ENCODE measurements around the gene MYL7. TPM values are rescaled to one million over a fixed set of nuclear protein-coding genes. Genes with fewer than 3 reads are reported as not detected.

The MYL7 gene
- total RNA-seq, 1 experiment from 2014 or later = not detected

DNA sequence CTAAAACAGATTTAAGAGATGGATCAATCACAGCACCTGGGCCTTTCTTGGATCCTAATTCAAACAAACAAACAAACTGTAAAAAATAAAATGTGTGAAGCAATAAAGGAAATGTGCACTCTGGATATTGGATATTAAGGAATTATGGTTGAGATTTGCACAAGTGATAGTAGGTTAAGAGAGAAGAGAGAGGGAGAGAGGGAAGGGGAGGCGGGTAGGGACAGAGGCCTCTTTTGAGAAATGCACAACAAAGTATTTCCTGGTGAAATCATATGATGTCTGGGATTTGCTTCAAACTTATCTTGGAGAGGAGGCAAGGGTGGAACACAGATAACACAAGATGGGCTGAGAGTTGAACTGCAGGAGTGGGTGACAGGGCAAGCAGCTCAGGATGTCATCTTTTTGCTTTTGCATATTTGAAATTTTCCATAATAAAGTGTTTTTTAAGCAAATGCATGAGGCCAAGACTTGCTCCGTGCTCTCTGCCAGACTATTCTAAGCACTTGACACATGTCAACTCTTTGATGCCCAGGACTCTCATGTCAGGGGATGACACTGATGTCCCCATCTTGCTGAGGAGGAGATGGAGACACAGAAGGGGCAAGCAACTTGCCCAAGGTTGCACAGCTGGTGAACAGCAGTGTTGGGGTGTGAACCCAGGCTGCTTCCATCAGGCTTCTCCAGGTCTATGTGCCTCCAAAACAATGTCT lies 46.1 kb downstream of the MYL7 start:
- TF ChIP-seq TCF7L2 (IDR thresholded peaks at IDR 0.05; ENCODE audit: low read depth, low read length) = 0 out of 2 replicates have a peak, but pooled peaks have one; percentile 23
- TF ChIP-seq SIN3A (IDR thresholded peaks at IDR 0.05; ENCODE audit: borderline replicate concordance, insufficient read depth, low read depth, low read length) = no peak
- H3K4me1 ChIP-seq (ENCODE audit: control insufficient read depth, insufficient read depth, low read length) = peaks cover 4% of the 10 kb centered on the region
- ChIA-PET CTCF (no interaction called here), POLR2A (no interaction called here)
- intact Hi-C loops (cut with micrococcal nuclease; ENCODE audit: unreplicated experiment) (no loop called here), in situ Hi-C loops (cut with HindIII; ENCODE audit: low pct_unique_long_range_greater_than_20kb, low sequenced_read_pairs) (no loop called here)
- no TSS peak for BruUV-seq (replicated peaks)
- H3K9me3 ChIP-seq (ENCODE audit: control insufficient read depth, insufficient read depth, low read depth, low read length) = no peaks in the 10 kb centered on the region
- H3K27me3 ChIP-seq (ENCODE audit: control insufficient read depth, insufficient read depth, low read length) = no peaks in the 10 kb centered on the region
- ATAC-seq = no peak
- no peaks in the 10 kb centered on the region for H3K36me3 ChIP-seq (ENCODE audit: control insufficient read depth, insufficient read depth, low read length)
- no peak for DNase-seq (ENCODE audit: low read depth, low spot score)
- no peak overlapping the region for H3K27ac ChIP-seq (ENCODE audit: low read length)
- H3K4me3 ChIP-seq (ENCODE audit: low read depth in 2 of 2, low read length in 2 of 2) = no peak overlapping the region

GRCh38 chr7:44094365-44094764 lies 46.8 kb downstream of the MYL7 start:
- no TSS peak for BruUV-seq (replicated peaks)
- Histone ChIP-seq H3K27ac (ENCODE audit: low read length) (no peak overlapping the region), H3K9me3 (ENCODE audit: control insufficient read depth, insufficient read depth, low read depth, low read length) (no peaks in the 10 kb centered on the region), H3K27me3 (ENCODE audit: control insufficient read depth, insufficient read depth, low read length) (no peaks in the 10 kb centered on the region), H3K4me3 (ENCODE audit: low read depth in 2 of 2, low read length in 2 of 2) (no peak overlapping the region), H3K4me1 (ENCODE audit: control insufficient read depth, insufficient read depth, low read length) (peaks cover 4% of the 10 kb centered on the region; the same call in 1 of the 2 replicates), H3K36me3 (ENCODE audit: control insufficient read depth, insufficient read depth, low read length) (no peaks in the 10 kb centered on the region)
- TF ChIP-seq SIN3A (IDR thresholded peaks at IDR 0.05; ENCODE audit: borderline replicate concordance, insufficient read depth, low read depth, low read length) (no peak), TCF7L2 (IDR thresholded peaks at IDR 0.05; ENCODE audit: low read depth, low read length) (no peak), POLR2AphosphoS5 (IDR thresholded peaks at IDR 0.05; ENCODE audit: low read depth, low read length) (no peak), CTCF (IDR thresholded peaks at IDR 0.05) (no peak)
- TF ChIP-seq, protein P1, sequence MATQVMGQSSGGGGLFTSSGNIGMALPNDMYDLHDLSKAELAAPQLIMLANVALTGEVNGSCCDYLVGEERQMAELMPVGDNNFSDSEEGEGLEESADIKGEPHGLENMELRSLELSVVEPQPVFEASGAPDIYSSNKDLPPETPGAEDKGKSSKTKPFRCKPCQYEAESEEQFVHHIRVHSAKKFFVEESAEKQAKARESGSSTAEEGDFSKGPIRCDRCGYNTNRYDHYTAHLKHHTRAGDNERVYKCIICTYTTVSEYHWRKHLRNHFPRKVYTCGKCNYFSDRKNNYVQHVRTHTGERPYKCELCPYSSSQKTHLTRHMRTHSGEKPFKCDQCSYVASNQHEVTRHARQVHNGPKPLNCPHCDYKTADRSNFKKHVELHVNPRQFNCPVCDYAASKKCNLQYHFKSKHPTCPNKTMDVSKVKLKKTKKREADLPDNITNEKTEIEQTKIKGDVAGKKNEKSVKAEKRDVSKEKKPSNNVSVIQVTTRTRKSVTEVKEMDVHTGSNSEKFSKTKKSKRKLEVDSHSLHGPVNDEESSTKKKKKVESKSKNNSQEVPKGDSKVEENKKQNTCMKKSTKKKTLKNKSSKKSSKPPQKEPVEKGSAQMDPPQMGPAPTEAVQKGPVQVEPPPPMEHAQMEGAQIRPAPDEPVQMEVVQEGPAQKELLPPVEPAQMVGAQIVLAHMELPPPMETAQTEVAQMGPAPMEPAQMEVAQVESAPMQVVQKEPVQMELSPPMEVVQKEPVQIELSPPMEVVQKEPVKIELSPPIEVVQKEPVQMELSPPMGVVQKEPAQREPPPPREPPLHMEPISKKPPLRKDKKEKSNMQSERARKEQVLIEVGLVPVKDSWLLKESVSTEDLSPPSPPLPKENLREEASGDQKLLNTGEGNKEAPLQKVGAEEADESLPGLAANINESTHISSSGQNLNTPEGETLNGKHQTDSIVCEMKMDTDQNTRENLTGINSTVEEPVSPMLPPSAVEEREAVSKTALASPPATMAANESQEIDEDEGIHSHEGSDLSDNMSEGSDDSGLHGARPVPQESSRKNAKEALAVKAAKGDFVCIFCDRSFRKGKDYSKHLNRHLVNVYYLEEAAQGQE (IDR thresholded peaks at IDR 0.05; ENCODE audit: insufficient read depth in 1 of 2, low read depth in 2 of 2, low read length in 1 of 2) = no peak
- ATAC-seq = no peak
- DNase-seq (ENCODE audit: low read depth, low spot score) = no peak
- ChIA-PET POLR2A (no interaction called here), CTCF (no interaction called here)
- in situ Hi-C loops (cut with HindIII; ENCODE audit: low pct_unique_long_range_greater_than_20kb, low sequenced_read_pairs) (no loop called here), intact Hi-C loops (cut with micrococcal nuclease; ENCODE audit: unreplicated experiment) (no loop called here)

DNA sequence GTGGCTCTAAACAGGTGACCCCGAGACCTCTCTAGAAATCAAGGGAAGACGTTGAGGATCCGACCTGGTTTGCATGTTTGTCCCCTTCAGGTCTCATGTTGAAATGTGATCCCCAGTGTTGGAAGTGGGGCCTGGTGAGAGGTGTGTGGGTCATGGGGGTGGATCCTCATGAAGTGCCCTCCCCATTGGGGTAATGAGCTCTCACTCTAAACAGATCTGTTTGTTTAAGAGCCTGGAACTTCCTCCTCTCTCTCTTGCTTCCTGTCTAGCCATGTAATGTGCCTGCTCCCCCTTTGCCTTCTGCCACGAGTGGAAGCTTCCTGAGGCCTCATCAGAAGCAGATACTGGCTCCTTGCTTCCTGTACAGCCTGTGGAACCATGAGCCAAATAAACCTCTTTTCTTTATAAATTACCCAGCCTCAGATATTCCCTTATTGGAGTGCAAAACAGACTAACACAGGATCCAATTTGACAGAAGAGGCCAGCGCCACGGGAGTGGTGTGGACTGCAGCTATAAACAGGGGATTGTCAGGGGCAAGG lies 48.0 kb downstream of the MYL7 start:
- no peak for ATAC-seq
- BruUV-seq (replicated peaks) = no TSS peak

More for the DNA sequence above, 48.0 kb downstream of the MYL7 start:
- CTCF ChIA-PET = no interaction called here
- no peaks in the 10 kb centered on the region for H3K9me3 ChIP-seq (ENCODE audit: control insufficient read depth, insufficient read depth, low read depth, low read length)
- POLR2A ChIA-PET = no interaction called here
- DNase-seq (ENCODE audit: low read depth, low spot score) = no peak
- H3K4me1 ChIP-seq (ENCODE audit: control insufficient read depth, insufficient read depth, low read length) = peaks cover 4% of the 10 kb centered on the region; the same call in 1 of the 2 replicates
- H3K4me3 ChIP-seq (ENCODE audit: low read depth in 2 of 2, low read length in 2 of 2) = no peak overlapping the region
- H3K36me3 ChIP-seq (ENCODE audit: control insufficient read depth, insufficient read depth, low read length) = no peaks in the 10 kb centered on the region
- intact Hi-C loops (cut with micrococcal nuclease; ENCODE audit: unreplicated experiment) (no loop called here), in situ Hi-C loops (cut with HindIII; ENCODE audit: low pct_unique_long_range_greater_than_20kb, low sequenced_read_pairs) (no loop called here)
- H3K27ac ChIP-seq (ENCODE audit: low read length) = no peak overlapping the region
- no peaks in the 10 kb centered on the region for H3K27me3 ChIP-seq (ENCODE audit: control insufficient read depth, insufficient read depth, low read length)
- TF ChIP-seq, protein P1 (IDR thresholded peaks at IDR 0.05; ENCODE audit: insufficient read depth in 1 of 2, low read depth in 2 of 2, low read length in 1 of 2) = no peak

Measured in Panc1 (cell line).